ENCODE data around the gene RBM18. TPM values are rescaled to one million over a fixed set of nuclear protein-coding genes. Genes with fewer than 3 reads are reported as not detected.

Gene RBM18
- total RNA-seq, 1 donor from 2014 or later, result 17.5 TPM

- no peak for ATAC-seq
- Histone ChIP-seq H3K9me3 (no peaks in the 10 kb centered on the region), H3K27ac (no peak overlapping the region), H3K4me1 (peaks cover 27% of the 10 kb centered on the region), H3K27me3 (no peaks in the 10 kb centered on the region), H3K4me3 (no peak overlapping the region), H3K36me3 (peaks cover 56% of the 10 kb centered on the region)
- no peak for TF ChIP-seq CTCF (IDR thresholded peaks at IDR 0.05)
- no peak for DNase-seq
- intact Hi-C loops (cut with DNase I), result no loop called here
These were observed 5.7 kb downstream of the RBM18 start for GRCh38 chr9:122258886-122259415.

GRCh38 chr9:122256206-122256605 is 8.4 kb downstream of the RBM18 start:
- ATAC-seq, result no peak
- DNase-seq, result no peak
- Histone ChIP-seq H3K4me3 (no peak overlapping the region), H3K36me3 (peaks cover 72% of the 10 kb centered on the region), H3K27ac (no peak overlapping the region), H3K4me1 (peaks cover 5% of the 10 kb centered on the region), H3K9me3 (no peaks in the 10 kb centered on the region), H3K27me3 (no peaks in the 10 kb centered on the region)
- no peak for TF ChIP-seq CTCF (IDR thresholded peaks at IDR 0.05)
- intact Hi-C loops (cut with DNase I), result no loop called here

GRCh38 chr9:122254761-122255160 is 9.9 kb downstream of the RBM18 start:
- H3K27me3 ChIP-seq, result no peaks in the 10 kb centered on the region
- no peak for DNase-seq
- ATAC-seq, result no peak
- H3K9me3 ChIP-seq, result no peaks in the 10 kb centered on the region
- H3K4me1 ChIP-seq, result no peaks in the 10 kb centered on the region
- H3K27ac ChIP-seq, result no peak overlapping the region
- H3K36me3 ChIP-seq, result peaks cover 72% of the 10 kb centered on the region
- intact Hi-C loops (cut with DNase I), result no loop called here
- no peak for TF ChIP-seq CTCF (IDR thresholded peaks at IDR 0.05)
- no peak overlapping the region for H3K4me3 ChIP-seq

- ATAC-seq, result no peak
- H3K4me1 ChIP-seq, result no peaks in the 10 kb centered on the region
- no peaks in the 10 kb centered on the region for H3K9me3 ChIP-seq
- H3K4me3 ChIP-seq, result no peak overlapping the region
- intact Hi-C loops (cut with DNase I), result no loop called here
- H3K36me3 ChIP-seq, result peaks cover 72% of the 10 kb centered on the region
- TF ChIP-seq CTCF (IDR thresholded peaks at IDR 0.05), result no peak
- no peaks in the 10 kb centered on the region for H3K27me3 ChIP-seq
- no peak for DNase-seq
- no peak overlapping the region for H3K27ac ChIP-seq
These were observed 11.8 kb downstream of the RBM18 start for GRCh38 chr9:122252796-122253195.

- no peak for DNase-seq
- intact Hi-C loops (cut with DNase I), result no loop called here
- H3K9me3 ChIP-seq, result no peaks in the 10 kb centered on the region
- no peaks in the 10 kb centered on the region for H3K27me3 ChIP-seq
- TF ChIP-seq CTCF (IDR thresholded peaks at IDR 0.05), result no peak
- H3K27ac ChIP-seq, result no peak overlapping the region
- ATAC-seq, result no peak
- no peaks in the 10 kb centered on the region for H3K4me1 ChIP-seq
- H3K36me3 ChIP-seq, result peaks cover 82% of the 10 kb centered on the region
- no peak overlapping the region for H3K4me3 ChIP-seq
These were observed 13.3 kb downstream of the RBM18 start for GRCh38 chr9:122251351-122251750.

- no peaks in the 10 kb centered on the region for H3K4me1 ChIP-seq
- DNase-seq (no peak), ATAC-seq (no peak)
- H3K36me3 ChIP-seq, result peaks cover 97% of the 10 kb centered on the region
- intact Hi-C loops (cut with DNase I), result no loop called here
- no peaks in the 10 kb centered on the region for H3K27me3 ChIP-seq
- H3K9me3 ChIP-seq, result no peaks in the 10 kb centered on the region
- no peak overlapping the region for H3K4me3 ChIP-seq
- no peak overlapping the region for H3K27ac ChIP-seq
- TF ChIP-seq CTCF (IDR thresholded peaks at IDR 0.05), result no peak
These were observed 16.2 kb downstream of the RBM18 start for GRCh38 chr9:122248448-122248865.

All from upper lobe of right lung (tissue), 1 donor.